Chondrocyte (in vitro differentiated cells): ENCODE data around the gene ZNF816. TPM values are rescaled to one million over a fixed set of nuclear protein-coding genes. Genes with fewer than 3 reads are reported as not detected.

Experiments used
- DNase-seq: peaks from one replicate; pipeline ENCODE4 v3.0.0; 2021; ENCODE audit warnings: mixed read lengths, low spot score
- H3K27ac Mint-ChIP-seq: one replicate; pipeline ENCODE4 v1.8.0; 2021; ENCODE audit warnings: mild to moderate bottlenecking, moderate library complexity, mixed read lengths; ENCODE audit not compliant: unreplicated experiment
- H3K27me3 Mint-ChIP-seq: 2 replicates; pipeline ENCODE4 v1.8.0; 2021; ENCODE audit warnings: low read depth, mixed read lengths
- H3K36me3 Mint-ChIP-seq: 2 replicates; pipeline ENCODE4 v1.8.0; 2021; ENCODE audit warnings: low read depth, mixed read lengths
- H3K4me1 Mint-ChIP-seq: 2 replicates; pipeline ENCODE4 v1.8.0; 2021; ENCODE audit warnings: low read depth, mild to moderate bottlenecking, mixed read lengths
- H3K4me3 Mint-ChIP-seq: one replicate; pipeline ENCODE4 v1.8.0; 2021; ENCODE audit warnings: mild to moderate bottlenecking, moderate library complexity, mixed read lengths; ENCODE audit not compliant: unreplicated experiment
- H3K9me3 Mint-ChIP-seq: 2 replicates; pipeline ENCODE4 v1.8.0; 2021; ENCODE audit warnings: low read depth, mixed read lengths
- CTCF ChIP-seq: fragments of 200-600 bp; sonication (generic); IDR thresholded peaks from 2 replicates; pipeline ENCODE4 v1.5.0; 2021; ENCODE audit warnings: antibody characterized with exemption, mild to moderate bottlenecking, moderate library complexity
- total RNA-seq: library from RNA; stranded (reverse); gene quantifications from 3 replicates; pipeline ENCODE4 v1.2.1, GENCODE V29; 2021

Gene ZNF816
- total RNA-seq, 1 donor from 2014 or later, result 8.2 TPM

- Mint-ChIP-seq H3K27ac (no peak overlapping the region), H3K27me3 (no peaks in the 10 kb centered on the region), H3K4me3 (no peak overlapping the region), H3K36me3 (peaks cover 31% of the 10 kb centered on the region), H3K4me1 (peaks cover 27% of the 10 kb centered on the region), H3K9me3 (peaks cover 33% of the 10 kb centered on the region)
- TF ChIP-seq CTCF, result no peak
- DNase-seq, result no peak
Observed at GRCh38 chr19:52959613-52960295, 2.9 kb downstream of the ZNF816 start.

- DNase-seq, result no peak
- H3K9me3 Mint-ChIP-seq, result peaks cover 43% of the 10 kb centered on the region
- peaks cover 46% of the 10 kb centered on the region for H3K36me3 Mint-ChIP-seq
- no peaks in the 10 kb centered on the region for H3K27me3 Mint-ChIP-seq
- no peak for TF ChIP-seq CTCF
- peaks cover 14% of the 10 kb centered on the region for H3K4me1 Mint-ChIP-seq
- H3K4me3 Mint-ChIP-seq, result no peak overlapping the region
- H3K27ac Mint-ChIP-seq, result no peak overlapping the region
Observed at GRCh38 chr19:52957591-52957990, 5.1 kb downstream of the ZNF816 start.

GRCh38 chr19:52956917-52957316 is 5.8 kb downstream of the ZNF816 start:
- H3K4me3 Mint-ChIP-seq, result no peak overlapping the region

GRCh38 chr19:52949422-52949821 is 13.3 kb downstream of the ZNF816 start:
- Mint-ChIP-seq H3K9me3 (peaks cover 55% of the 10 kb centered on the region), H3K4me1 (peaks cover 4% of the 10 kb centered on the region), H3K36me3 (peaks cover 47% of the 10 kb centered on the region), H3K27ac (no peak overlapping the region), H3K27me3 (no peaks in the 10 kb centered on the region), H3K4me3 (no peak overlapping the region)
- no peak for TF ChIP-seq CTCF
- DNase-seq, result no peak

More at GRCh38 chr19:52956917-52957316, 5.8 kb downstream of the ZNF816 start:
- H3K27me3 Mint-ChIP-seq, result no peaks in the 10 kb centered on the region
- H3K27ac Mint-ChIP-seq, result no peak overlapping the region
- no peak for TF ChIP-seq CTCF
- peaks cover 50% of the 10 kb centered on the region for H3K9me3 Mint-ChIP-seq
- H3K36me3 Mint-ChIP-seq, result peaks cover 53% of the 10 kb centered on the region
- DNase-seq, result no peak
- H3K4me1 Mint-ChIP-seq, result peaks cover 10% of the 10 kb centered on the region

GRCh38 chr19:52948025-52948770 is 14.5 kb downstream of the ZNF816 start:
- no peak for DNase-seq
- peaks cover 6% of the 10 kb centered on the region for H3K4me1 Mint-ChIP-seq
- no peak for TF ChIP-seq CTCF
- H3K36me3 Mint-ChIP-seq, result peaks cover 41% of the 10 kb centered on the region
- no peak overlapping the region for H3K4me3 Mint-ChIP-seq
- no peak overlapping the region for H3K27ac Mint-ChIP-seq
- H3K9me3 Mint-ChIP-seq, result peaks cover 52% of the 10 kb centered on the region
- H3K27me3 Mint-ChIP-seq, result no peaks in the 10 kb centered on the region
